WI38 (cell line): ENCODE measurements around the gene POLR3H.

Experiments
- H3K4me3 ChIP-seq: 2 replicates; pipeline ENCODE4 v1.5.1; 2011; ENCODE audit warnings: low read depth, mild to moderate bottlenecking, control low read depth, low read length
- TF ChIP-seq, protein P1 (sequence below): IDR thresholded peaks from 2 replicates; pipeline ENCODE4 v1.5.1; 2012; ENCODE audit warnings: low read depth, mild to moderate bottlenecking, control low read depth, low read length

POLR3H gene

DNA sequence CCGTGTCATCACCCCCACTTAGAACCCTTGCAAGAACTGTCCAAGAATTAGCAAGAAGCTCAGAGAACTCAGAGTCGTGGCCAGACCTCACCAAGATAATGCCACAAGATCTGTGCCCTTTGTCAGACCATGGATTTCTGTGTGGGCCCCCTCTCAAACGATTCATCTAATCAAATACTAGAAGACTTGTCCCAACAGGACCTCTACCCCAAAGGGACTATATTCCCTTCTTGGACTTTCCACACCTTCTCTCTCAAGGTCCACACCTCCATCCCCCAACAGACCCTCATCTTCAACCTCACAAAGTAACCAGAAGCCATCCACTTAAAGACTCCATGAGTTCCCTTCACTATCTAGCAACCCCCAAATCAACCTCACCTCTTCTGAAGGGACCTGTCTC, 2.8 kb downstream of the POLR3H start:
- TF ChIP-seq, protein P1, sequence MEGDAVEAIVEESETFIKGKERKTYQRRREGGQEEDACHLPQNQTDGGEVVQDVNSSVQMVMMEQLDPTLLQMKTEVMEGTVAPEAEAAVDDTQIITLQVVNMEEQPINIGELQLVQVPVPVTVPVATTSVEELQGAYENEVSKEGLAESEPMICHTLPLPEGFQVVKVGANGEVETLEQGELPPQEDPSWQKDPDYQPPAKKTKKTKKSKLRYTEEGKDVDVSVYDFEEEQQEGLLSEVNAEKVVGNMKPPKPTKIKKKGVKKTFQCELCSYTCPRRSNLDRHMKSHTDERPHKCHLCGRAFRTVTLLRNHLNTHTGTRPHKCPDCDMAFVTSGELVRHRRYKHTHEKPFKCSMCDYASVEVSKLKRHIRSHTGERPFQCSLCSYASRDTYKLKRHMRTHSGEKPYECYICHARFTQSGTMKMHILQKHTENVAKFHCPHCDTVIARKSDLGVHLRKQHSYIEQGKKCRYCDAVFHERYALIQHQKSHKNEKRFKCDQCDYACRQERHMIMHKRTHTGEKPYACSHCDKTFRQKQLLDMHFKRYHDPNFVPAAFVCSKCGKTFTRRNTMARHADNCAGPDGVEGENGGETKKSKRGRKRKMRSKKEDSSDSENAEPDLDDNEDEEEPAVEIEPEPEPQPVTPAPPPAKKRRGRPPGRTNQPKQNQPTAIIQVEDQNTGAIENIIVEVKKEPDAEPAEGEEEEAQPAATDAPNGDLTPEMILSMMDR = no peak
- H3K4me3 ChIP-seq = no peak overlapping the region

DNA sequence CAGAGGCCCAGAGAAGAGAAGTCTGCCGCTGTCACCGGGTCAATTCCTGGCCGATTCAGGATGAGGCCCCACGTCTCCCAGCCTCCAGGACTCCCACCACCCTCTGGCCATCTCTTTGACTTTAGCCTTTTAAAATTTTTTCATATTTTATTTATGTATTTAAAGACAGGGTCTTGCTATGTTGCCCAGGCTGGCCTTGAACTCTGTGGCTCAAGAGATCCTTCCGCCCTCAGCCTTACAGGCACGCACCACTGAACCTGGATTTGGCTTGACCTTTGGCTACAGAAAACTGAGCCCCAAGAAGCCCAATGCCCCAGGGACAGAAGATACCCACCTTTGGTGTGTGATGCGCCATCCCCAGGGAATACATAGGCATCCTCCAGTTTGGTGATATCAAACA, 3.9 kb downstream of the POLR3H start:
- H3K4me3 ChIP-seq = no peak overlapping the region
- TF ChIP-seq, protein P1 = no peak

DNA sequence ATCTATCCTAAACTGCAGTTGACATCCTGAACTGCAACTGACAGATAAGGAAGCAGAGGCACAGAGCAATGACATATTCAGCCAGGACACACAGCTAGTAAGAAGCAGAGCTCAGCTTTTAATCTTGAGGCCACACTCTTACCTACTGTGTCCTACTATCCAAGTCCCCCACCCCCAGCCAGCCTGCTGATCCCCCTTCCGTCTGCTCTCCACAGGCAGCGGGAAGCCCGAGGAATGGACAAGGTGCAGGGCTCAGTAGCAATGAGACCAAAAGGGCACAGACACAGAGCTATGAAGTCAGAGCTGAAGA, 4.3 kb downstream of the POLR3H start:
- no peak overlapping the region for H3K4me3 ChIP-seq
- TF ChIP-seq, protein P1 = no peak

DNA sequence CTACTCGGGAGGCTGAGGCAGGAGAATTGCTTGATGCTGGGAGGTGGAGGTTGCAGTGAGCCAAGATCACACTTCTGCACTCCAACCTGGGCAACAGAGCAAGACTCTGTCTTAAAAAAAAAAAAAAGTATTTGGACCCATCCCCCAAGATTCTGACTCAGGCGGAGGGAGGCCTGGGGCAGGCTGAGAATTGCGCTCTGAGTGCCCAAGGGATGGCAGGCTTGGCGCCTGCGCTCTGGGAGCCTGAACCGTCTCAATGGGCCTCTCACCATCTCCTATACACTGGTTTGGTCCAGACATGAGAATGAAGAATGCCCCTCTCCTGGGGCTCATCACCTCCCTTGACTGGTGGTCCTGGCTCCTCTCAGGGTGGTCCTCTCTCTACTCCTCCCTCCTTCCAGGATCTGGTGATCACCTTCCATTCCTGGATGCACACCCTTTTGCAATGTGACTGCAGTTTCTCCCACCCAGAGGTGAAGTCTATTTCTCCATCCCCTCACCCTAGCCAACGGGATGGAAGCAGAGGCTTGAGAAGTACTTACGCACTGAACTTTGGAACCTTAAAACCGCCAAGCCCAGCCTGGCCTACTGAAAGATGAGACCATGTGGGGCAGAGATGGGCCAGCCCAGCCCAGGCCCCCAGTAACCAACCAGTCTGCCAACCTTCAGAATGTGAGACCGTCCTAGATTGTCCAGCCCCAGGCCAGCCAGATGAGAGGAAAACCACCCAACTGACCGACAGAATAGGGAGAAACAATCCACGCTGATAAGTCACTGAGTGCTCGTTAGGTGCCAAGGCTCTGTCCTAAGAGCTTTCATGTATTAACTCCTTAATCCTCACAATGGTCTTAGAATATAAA, 4.9 kb downstream of the POLR3H start:
- TF ChIP-seq, protein P1 = no peak
- no peak overlapping the region for H3K4me3 ChIP-seq

DNA sequence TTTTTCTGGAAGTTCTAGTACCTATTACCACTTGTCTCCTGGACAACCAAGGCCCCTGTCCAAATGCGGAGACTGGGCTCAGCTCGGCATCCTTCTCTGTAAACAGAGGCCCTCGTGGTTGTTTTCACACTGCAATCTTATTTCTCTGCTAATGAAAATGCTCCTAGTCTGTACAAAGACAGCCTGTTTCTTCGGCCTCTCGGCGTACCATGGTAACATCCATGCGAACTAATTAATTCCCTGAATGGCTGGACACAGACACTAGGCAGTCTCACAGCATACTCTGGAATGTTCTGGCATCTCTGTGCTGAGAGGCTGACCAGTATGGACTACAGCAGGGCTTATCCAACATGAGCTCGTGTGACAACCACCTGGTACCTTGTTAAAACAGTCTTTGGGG, 5.7 kb downstream of the POLR3H start:
- TF ChIP-seq, protein P1 = no peak
- H3K4me3 ChIP-seq = no peak overlapping the region

DNA sequence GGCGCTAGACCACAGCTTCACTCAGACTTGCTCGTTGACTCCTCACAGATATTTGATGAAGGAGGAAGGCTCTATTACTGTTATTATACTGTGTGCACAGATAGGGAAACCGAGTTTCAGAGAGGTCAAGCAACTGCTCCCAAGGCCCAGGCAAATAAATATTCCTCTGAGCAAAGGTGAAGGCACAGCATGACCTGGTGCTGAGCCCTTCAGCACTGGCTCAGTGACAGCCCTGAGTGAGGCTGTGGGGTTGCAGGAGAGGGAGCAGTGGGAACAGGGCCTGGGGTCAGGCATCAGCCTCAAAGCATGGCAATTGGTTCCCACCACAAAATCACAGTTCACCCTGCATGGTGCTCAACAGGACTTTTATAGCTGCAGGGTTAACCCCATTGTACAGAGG, 7.1 kb downstream of the POLR3H start:
- TF ChIP-seq, protein P1 = no peak

DNA sequence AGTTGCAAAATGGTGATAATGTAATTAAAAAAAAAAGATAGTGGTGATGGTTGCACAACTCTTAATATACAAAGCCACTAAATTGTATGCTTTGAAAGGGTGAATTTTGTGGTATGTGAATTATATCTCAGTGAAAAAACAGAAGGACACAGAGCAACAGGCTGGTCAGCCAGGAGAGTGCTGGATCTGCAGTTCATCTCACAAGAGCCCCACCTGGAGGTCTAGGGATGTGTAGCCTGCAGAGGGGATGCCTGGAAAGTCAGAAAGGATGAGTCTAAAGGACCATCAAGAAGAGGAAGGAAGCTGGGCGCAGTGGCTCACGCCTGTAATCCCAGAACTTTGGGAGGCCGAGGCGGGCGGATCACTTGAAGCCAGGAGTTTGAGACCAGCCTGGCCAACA, 9.0 kb downstream of the POLR3H start:
- TF ChIP-seq, protein P1 = no peak
- no peak overlapping the region for H3K4me3 ChIP-seq

More for the DNA sequence above, 7.1 kb downstream of the POLR3H start:
- no peak overlapping the region for H3K4me3 ChIP-seq
